Progenitor cell of endocrine pancreas (in vitro differentiated cells): ENCODE measurements around the gene CLDN1. TPM values are rescaled to one million over a fixed set of nuclear protein-coding genes. Genes with fewer than 3 reads are reported as not detected.

ENCODE experiments used
- DNase-seq: peaks from one replicate; pipeline ENCODE4 v3.0.0; 2021; ENCODE audit warnings: low spot score; ENCODE audit not compliant: unreplicated experiment
- H3K27ac Mint-ChIP-seq: 2 replicates; pipeline ENCODE4 v1.8.0; 2021; ENCODE audit warnings: mild to moderate bottlenecking, moderate library complexity, mixed read lengths
- H3K27me3 Mint-ChIP-seq: 2 replicates; pipeline ENCODE4 v1.8.0; 2021; ENCODE audit warnings: mixed read lengths
- H3K36me3 Mint-ChIP-seq: 2 replicates; pipeline ENCODE4 v1.8.0; 2022; ENCODE audit warnings: mixed read lengths; ENCODE audit not compliant: insufficient read depth
- H3K4me1 Mint-ChIP-seq: 2 replicates; pipeline ENCODE4 v1.8.0; 2021; ENCODE audit warnings: low read depth, mixed read lengths
- H3K4me3 Mint-ChIP-seq: 2 replicates; pipeline ENCODE4 v1.8.0; 2021; ENCODE audit warnings: low read depth, mild to moderate bottlenecking, moderate library complexity, mixed read lengths
- H3K9me3 Mint-ChIP-seq: 2 replicates; pipeline ENCODE4 v1.8.0; 2021; ENCODE audit warnings: low read depth, mixed read lengths
- total RNA-seq: library from RNA; stranded (reverse); gene quantifications from 2 replicates; pipeline ENCODE4 v1.2.1, GENCODE V29; 2021
- TF ChIP-seq, protein P1 (sequence below): fragments of 200-600 bp; sonication (generic); IDR thresholded peaks from one replicate; pipeline ENCODE4 v1.5.0; 2021; ENCODE audit warnings: antibody characterized with exemption, mild to moderate bottlenecking; ENCODE audit not compliant: unreplicated experiment

CLDN1 gene
- total RNA-seq, 1 donor from 2014 or later: 38.0 TPM

GRCh38 chr3:190345027-190345821 is 23.0 kb upstream of the CLDN1 start:
- DNase-seq: no peak
- H3K9me3 Mint-ChIP-seq: peaks cover 28% of the 10 kb centered on the region
- peak overlapping the region; percentile 62 for H3K27ac Mint-ChIP-seq
- no peak overlapping the region for H3K4me3 Mint-ChIP-seq
- peaks cover 1% of the 10 kb centered on the region for H3K36me3 Mint-ChIP-seq
- H3K4me1 Mint-ChIP-seq: peaks cover 14% of the 10 kb centered on the region
- no peaks in the 10 kb centered on the region for H3K27me3 Mint-ChIP-seq
- TF ChIP-seq, protein P1, sequence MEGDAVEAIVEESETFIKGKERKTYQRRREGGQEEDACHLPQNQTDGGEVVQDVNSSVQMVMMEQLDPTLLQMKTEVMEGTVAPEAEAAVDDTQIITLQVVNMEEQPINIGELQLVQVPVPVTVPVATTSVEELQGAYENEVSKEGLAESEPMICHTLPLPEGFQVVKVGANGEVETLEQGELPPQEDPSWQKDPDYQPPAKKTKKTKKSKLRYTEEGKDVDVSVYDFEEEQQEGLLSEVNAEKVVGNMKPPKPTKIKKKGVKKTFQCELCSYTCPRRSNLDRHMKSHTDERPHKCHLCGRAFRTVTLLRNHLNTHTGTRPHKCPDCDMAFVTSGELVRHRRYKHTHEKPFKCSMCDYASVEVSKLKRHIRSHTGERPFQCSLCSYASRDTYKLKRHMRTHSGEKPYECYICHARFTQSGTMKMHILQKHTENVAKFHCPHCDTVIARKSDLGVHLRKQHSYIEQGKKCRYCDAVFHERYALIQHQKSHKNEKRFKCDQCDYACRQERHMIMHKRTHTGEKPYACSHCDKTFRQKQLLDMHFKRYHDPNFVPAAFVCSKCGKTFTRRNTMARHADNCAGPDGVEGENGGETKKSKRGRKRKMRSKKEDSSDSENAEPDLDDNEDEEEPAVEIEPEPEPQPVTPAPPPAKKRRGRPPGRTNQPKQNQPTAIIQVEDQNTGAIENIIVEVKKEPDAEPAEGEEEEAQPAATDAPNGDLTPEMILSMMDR: no peak

GRCh38 chr3:190340071-190340470 is 17.8 kb upstream of the CLDN1 start:
- no peak overlapping the region for H3K27ac Mint-ChIP-seq
- no peak for DNase-seq
- peaks cover 3% of the 10 kb centered on the region for H3K36me3 Mint-ChIP-seq
- TF ChIP-seq, protein P1: no peak
- H3K9me3 Mint-ChIP-seq: peaks cover 22% of the 10 kb centered on the region
- H3K27me3 Mint-ChIP-seq: no peaks in the 10 kb centered on the region
- H3K4me3 Mint-ChIP-seq: no peak overlapping the region
- peaks cover 15% of the 10 kb centered on the region for H3K4me1 Mint-ChIP-seq

GRCh38 chr3:190339130-190339529 is 16.9 kb upstream of the CLDN1 start:
- peaks cover 9% of the 10 kb centered on the region for H3K4me1 Mint-ChIP-seq
- no peaks in the 10 kb centered on the region for H3K27me3 Mint-ChIP-seq
- H3K27ac Mint-ChIP-seq: peak overlapping the region; percentile 67
- TF ChIP-seq, protein P1: peak; percentile 50
- H3K36me3 Mint-ChIP-seq: peaks cover 3% of the 10 kb centered on the region
- no peak overlapping the region for H3K4me3 Mint-ChIP-seq
- DNase-seq: no peak
- peaks cover 22% of the 10 kb centered on the region for H3K9me3 Mint-ChIP-seq

DNA sequence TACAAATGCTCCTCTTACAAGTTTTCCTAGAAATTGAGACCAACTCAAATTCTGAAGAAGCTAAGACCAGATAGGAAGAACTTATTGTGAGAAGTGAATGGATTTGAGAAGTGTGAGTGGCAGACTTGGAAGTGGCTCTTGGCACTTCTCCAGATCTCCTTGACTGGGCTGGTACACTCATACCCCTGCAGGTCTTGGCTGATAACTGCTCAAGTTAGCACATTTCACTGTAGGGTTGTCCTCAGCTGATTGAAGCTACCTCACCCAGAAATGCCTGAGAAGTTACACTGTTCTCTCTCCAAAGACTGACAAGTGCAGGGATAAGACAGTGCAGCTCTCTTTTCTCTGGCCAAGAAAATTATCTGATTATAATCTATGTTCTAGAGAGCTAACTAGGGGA is 16.5 kb upstream of the CLDN1 start:
- TF ChIP-seq, protein P1: no peak
- Mint-ChIP-seq H3K27ac (peak overlapping the region; percentile 67), H3K4me3 (no peak overlapping the region), H3K36me3 (peaks cover 3% of the 10 kb centered on the region), H3K4me1 (peaks cover 9% of the 10 kb centered on the region), H3K9me3 (peaks cover 22% of the 10 kb centered on the region), H3K27me3 (no peaks in the 10 kb centered on the region)
- no peak for DNase-seq

- peaks cover 1% of the 10 kb centered on the region for H3K36me3 Mint-ChIP-seq
- no peak overlapping the region for H3K4me3 Mint-ChIP-seq
- H3K27ac Mint-ChIP-seq: no peak overlapping the region
These were observed 15.1 kb upstream of the CLDN1 start for GRCh38 chr3:190337301-190337700.

More at GRCh38 chr3:190337301-190337700, 15.1 kb upstream of the CLDN1 start:
- TF ChIP-seq, protein P1: no peak
- peaks cover 9% of the 10 kb centered on the region for H3K4me1 Mint-ChIP-seq
- no peak for DNase-seq
- H3K27me3 Mint-ChIP-seq: no peaks in the 10 kb centered on the region
- H3K9me3 Mint-ChIP-seq: peaks cover 16% of the 10 kb centered on the region
